ENCODE data around the gene TSPAN13.
"Not testable (repeated sequence)": the region's sequence is repeated elsewhere in the genome, so short reads cannot be mapped to it uniquely, and the experiment has no call there.

TSPAN13 gene

DNA sequence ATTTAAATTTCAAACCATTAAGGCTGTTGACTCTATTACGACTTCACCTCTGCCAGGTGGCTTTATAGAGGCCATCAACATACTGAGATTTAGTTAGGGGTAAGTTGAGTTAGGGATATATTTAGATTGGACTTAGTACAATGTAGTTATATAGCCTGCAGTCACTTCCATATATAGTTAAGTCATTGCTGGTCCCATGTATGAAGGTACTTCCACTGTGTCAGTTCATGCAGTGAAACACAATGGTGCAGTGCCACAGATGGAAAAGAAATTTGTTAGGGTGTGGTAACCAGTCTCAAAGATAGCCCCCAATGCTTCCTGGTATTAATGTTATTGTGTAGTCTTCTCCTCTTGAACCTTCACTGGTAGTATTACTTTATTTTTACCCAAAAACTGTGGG is 12.6 kb upstream of the TSPAN13 start:
- no peak for DNase-seq (ENCODE audit: low read depth)

DNA sequence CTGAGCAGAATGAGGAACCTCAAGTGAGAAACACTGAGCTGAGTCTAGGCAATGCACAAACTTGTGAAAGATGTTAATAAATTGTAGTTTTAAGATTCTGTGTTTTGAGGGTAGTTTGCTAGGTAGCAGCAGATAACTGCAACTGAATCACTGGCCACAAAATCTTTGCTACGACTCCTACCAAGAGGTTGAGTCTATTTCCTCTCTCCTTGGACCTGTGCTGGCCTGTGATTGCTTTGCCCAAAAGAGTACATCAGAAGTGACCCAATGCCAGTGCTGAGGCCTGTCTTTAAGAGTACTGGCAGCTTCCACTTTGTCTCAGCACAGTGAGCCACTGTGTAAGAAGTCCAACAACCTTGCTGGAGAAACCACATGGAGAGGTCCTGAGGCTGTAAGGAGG is 11.9 kb upstream of the TSPAN13 start:
- DNase-seq (ENCODE audit: low read depth): no peak

DNA sequence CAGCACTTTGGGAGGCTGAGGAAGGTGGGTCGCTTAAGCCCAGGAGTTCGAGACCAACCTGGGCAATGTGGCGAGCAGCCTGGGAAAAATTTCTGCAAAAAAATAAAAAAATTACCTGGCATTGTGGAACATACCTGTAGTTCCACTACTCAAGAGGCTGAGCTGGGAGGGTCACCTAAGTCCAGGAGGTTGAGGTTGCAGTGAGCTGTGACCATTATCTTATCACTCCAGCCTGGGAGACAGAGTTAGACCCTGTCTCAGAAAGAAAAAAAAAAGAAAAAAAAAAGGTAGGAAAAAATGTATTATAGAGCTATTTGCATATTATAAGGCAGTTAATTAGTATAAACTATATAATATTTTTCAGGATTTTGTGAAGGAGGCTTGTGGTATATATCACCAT is 11.0 kb upstream of the TSPAN13 start:
- no peak for DNase-seq (ENCODE audit: low read depth)

DNA sequence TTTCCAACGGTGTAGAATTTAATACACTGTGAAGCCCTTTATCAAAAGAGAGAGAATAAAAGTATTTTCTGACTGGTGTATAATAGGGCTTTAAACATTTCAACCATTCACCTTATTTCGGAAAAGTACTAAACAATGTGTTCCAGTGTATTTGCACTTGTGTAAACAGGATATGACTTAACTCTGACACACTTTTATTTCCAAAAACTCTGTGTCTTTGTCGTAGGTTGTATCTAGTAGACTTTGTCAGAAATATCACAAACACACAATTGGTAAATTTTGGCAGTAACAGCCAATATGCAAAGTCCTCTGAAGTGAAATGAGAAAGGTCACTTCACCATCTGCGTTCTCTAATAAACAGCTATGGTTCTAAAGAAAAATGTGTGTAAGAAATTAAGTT is 10.3 kb upstream of the TSPAN13 start:
- DNase-seq (ENCODE audit: low read depth): no peak

DNA sequence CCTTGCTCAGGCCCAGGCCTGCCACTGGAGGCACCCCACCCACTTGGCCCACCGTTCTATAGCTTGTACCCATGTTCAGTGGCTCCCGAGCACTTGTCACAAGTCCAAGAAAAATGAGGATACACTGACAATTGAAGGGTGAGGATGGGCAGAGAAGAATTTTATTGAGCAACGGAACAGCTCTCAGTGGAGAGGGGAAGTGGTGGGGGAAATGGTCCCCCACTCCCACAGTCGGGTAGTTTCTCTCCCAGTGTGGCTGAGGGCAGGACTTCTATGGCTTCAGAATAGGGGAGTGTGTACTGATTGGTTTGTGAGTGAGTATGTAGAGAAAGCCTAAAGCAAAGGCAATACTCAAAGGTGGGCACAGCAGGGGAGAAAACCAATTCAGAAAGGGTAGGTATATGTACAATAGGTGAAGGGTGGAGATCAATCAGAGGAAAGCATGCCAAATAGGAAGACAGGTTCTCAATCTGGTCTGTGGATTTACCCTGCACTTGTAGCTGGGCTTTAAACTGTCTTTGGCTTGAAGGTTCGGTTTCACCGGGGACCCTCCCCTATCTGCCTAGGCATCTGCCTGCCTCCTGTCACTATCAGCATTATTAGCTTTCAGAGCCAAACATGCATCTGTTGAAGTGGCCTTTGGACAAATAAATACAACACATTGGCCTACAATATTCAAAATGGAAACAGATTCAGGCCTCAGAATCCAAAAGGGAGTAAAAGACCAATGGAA is 8.9 kb upstream of the TSPAN13 start:
- DNase-seq (ENCODE audit: low read depth): no peak

DNA sequence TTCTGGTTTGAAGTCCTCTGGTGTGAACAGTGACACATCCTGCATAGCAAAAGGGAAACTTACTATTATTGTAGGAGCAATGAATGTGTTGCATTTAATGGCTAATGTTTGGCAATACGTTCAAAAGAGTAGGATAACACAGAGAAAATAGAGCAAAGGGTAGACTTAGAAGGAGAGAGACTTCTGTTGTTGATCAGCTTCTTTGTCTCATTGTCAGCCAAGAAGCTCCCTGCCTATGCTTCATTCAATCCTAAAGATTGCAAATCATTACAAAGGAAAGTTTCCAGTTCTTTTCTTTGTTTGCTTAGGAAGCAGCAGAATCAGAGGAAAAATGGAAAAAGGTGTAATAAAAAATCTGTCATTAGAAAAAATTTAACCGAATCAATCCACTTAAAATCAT is 7.9 kb upstream of the TSPAN13 start:
- DNase-seq (ENCODE audit: low read depth): no peak

DNA sequence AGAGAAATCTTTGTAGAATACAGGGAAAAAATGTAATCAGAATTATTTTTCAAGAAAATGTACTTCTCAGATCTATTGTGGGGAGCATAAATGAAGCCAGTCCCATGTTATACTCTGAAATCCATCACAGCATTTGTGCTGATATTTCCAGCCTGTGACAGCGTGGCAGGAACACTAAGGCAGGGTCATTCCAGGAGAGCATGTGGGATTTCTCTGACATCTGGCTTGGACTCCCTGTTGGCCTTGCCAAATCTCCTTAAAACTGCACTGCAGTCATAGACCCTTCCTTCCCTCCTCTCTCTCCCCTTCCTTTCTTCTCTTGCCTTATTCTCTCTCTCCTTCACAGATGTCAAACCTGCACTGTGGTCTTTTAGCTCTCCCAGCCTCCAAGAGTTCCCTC is 6.5 kb upstream of the TSPAN13 start:
- DNase-seq (ENCODE audit: low read depth): no peak

DNA sequence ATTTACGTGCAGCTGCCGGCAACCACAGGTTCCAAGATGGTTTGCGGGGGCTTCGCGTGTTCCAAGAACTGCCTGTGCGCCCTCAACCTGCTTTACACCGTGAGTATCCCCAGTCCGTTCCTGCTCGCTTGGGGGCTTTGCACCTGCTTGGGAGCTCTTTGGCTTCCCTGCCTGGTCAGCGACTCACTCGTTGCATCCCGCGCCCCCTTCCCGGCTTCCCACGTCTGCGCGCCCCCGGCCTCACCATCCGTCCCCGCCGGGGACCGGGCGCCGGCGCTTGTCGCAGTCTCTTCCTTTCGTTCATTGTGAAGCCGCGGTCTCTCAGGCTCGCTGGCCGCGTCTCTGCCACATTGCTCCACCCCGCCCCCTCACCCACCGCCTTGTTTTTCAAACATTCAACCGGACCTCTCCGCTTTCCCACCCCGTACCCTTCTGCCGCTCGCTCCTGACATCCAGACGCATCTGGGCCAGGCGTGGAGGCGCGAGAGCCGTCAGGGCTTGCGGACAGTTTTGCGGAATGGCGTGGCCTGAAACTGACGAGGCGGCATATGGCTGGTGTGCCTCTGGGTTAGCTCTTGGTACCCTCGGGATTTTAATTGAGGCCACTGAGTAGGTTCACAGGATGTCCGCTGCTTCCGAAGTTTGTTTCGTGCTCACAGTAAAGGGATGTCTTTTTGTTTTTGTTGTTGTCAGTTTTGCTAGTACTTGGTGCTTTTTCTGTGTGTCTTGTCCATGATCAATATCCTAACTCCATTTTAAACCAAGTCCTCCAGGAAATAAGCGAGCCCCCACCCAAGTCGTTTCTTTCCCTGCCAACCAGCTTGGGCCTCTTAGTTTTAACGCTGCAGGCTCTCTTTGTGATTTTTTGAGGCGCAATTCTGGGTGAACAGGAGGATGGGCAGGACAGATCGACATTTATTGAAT is 639 bp downstream of the TSPAN13 start:
- DNase-seq (ENCODE audit: low read depth): no peak

DNA sequence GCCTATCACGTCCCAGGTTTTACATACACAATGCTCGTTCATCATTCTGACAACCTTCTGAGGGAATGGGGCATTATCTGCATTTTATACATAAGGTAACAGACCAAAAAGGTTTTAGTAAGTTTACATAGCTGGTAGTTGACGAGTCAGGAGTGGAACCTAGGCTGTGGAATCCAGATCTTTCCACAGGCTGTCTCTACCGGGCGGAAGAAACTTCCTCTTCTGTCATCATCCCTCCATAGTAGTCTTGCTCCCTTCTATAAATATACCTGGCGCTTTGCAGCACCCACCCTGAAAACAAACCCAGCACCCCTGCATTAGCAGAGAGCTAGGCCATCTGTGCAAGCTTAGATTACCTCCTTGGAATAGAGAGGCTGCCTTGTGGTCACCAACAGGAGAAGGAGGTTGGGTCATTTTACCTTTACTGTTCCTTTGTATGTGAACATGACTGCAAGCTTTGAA is 1.3 kb downstream of the TSPAN13 start:
- DNase-seq (ENCODE audit: low read depth): no peak

DNA sequence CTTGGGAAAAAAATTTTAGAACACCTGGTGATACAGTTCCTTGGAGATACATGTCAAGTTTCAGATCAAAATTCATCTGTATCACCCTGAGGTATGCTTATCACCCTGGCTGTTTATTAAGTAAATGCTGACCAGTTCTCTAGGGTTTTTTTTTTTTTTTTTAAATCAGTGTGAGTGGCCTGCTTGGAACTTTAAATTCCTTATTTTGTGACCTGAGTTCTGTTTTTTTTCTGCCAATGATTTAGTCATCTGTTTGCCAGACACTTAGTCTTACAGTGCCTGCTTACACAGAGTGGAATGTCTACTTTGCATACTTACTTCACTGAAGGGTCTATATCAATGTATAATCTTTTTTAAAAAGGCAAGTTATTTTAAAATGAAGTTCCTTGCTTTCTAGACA is 1.8 kb downstream of the TSPAN13 start:
- no peak for DNase-seq (ENCODE audit: low read depth)

DNA sequence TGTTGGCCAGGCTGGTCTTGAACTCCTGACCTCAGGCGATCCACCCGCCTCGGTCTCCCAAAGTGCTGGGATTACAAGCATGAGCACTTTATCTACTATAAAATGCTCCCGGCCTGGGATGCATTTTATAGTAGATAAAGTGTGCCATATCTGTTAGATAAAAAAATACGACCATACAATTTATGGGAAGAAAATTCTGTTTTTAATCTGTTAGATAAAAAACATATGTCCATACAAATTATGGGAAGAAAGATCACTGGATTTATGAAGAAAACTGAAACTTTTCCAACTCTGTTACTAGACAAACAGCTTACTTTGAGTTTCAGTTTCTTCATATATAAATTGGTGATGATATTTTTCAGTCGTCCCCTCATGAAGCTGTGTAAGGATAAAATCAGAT is 4.5 kb downstream of the TSPAN13 start:
- DNase-seq (ENCODE audit: low read depth): no peak

DNA sequence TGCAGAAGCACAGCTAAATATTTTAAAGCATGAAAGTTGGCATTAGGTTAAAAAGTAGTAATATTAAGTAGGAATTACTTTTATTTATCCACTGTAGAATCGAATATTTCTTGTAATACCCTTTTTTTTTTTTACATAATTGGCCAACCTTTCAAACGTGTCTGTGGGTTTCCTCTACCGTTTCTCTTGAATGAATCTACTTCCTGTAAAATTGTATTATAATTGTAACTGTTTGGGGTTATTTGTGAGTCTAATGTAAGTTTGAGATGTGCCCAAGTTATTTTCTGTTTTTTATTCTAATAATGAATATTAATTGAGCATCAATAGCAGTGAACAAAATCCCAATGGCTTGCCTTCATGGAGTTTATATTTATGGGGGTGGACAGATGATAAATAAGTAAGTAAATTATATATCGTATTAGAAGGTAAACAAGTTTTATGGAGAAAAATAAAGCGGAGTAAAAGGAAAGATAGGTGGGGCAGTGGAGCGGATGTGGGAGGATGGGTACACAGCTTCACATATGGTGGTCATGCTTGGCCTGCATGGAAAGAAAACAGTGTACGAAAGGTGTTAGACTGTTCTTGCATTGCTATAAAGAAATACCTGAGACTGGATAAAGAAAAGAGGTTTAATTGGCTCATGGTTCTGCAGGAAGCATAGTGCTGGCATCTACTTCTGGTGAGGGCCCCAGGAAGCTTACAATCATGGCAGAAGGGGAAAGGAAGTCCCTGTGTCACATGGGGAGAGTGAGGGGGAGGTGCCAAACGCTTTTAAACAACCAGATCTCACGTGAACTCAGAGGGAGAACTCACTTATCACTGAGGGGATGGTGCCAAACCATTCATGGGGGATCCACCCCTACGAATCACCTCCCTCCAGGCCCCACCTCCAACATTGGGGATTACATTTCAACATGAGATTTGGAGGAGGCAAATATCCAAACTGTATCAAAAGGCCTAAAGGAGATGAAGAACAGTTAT is 5.4 kb downstream of the TSPAN13 start:
- no peak for DNase-seq (ENCODE audit: low read depth)

DNA sequence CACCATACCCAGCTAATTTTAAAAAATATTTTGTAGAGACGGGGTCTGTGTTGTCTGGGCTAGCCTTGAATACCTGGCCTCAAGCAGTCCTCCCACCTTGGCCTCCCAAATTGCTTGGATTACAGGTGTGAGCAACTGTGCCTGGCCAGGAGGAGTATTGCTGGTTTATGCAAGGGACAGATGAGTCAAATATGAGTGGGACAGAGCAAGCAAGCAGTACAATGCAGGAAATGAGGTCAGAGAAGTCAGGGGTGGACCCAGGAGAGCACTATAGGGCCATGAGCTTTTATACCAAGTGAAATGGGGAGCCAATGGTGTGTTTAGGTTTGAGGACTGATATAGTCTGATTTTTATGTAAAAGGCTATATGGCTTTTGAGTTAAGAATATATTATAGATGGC is 6.3 kb downstream of the TSPAN13 start:
- no peak for DNase-seq (ENCODE audit: low read depth)

DNA sequence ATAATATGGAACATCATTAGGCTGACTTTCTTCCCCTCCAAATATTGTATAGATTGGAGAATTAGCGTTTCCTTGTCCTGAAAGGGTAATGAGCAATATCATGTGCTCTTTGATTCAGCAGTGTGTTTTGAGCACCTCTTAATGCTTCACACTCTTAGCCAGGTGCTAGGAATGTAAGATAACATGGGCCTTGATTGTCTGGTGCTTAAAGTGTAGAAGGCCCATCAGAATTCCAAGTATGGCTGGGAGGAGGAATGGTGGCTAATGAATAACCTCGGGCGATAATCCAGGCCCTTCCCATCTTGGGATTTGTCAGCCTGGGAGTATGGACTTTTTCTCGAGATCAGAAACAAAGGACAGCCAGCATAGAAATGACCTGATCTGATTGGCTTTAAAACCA is 8.6 kb downstream of the TSPAN13 start:
- DNase-seq (ENCODE audit: low read depth): no peak

DNA sequence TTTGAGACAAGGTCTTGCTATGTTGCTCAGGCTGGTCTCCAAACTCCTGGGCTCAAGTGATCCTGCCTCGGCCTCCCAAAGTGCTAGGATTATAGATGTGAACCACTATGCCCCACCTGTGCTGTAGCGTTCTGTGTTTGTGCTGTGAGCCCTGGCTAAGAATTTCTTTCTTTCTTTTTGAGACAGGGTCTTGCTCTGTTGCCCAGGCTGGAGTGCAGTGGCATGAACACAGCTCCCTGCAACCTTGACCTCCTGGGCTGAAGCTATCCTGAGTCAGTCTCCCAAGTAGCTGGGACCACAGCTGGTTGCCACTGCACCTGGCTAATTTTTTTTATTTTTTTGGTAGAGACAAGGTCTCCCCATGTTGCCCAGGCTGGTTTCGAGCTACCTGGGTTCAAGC is 11.4 kb downstream of the TSPAN13 start:
- DNase-seq (ENCODE audit: low read depth): no peak

DNA sequence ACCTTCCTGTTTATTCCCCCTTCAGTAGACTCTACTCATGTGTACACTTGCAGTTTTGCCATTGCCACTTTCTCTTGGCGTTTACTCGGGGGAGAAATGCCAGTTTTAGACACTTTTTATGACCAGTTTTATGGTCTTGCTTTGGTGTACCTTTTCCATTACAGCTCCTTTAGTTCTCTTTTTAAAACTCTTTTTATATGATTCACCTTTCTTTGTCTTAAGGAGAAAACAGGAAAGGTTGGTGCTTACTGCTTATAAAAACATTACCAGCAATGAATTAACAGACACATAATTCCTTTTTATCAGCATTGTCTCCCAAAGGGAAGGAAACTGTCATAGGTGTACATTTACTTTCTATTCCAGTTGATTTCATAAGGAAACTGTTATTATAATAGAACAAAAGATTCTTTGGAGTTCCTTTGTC is 11.9 kb downstream of the TSPAN13 start:
- DNase-seq (ENCODE audit: low read depth): no peak

DNA sequence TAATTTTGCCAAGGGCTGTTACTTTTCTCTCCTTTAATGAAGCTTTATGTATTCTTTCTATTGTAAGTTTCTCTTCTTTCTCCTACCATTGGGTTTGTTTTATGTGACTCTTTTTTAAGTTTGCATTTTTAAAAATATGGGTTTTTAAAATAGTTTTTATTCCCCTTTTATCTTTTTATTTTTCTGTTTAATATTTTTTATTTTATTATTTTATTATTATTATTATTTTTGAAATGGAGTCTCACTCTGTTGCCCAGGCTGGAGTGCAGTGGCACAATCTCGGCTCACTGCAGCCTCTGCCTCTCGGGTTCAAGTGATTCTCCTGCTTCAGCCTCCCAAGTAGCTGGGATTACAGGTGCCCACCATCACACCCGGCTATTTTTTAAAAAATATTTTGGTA is 16.4 kb downstream of the TSPAN13 start:
- DNase-seq (ENCODE audit: low read depth): not testable (repeated sequence)

DNA sequence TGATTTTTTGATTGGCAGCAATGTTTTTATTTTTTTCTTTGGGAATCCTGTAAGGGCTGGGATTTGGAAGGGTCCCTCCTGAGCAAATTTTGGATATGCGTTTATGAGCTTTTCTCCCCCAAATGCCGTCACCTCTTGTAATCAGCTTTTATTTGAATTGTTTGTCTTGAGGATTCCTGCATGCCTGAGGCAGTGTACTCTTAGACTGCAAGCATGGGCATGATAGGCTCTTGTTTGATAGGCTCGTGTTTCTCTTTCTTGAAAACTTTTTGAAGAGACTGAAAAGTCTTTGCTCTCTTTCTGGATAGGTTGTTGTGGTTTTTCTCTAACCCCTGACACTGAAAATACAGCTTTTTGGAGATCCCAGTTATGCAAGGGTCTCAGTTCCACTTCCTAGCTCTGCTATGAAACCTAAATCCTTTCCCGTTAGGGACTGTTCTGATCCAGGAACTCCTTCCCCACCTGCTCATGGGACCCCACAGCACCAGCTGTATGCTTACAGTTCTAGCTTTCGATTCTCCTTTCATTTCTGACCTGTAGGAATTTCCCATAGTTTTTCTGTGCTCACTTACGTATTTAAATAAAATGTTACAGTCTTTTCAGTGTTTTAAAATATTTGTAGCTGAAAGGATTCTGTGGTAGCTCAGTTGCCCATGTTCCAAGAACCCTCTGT is 17.2 kb downstream of the TSPAN13 start:
- no peak for DNase-seq (ENCODE audit: low read depth)

DNA sequence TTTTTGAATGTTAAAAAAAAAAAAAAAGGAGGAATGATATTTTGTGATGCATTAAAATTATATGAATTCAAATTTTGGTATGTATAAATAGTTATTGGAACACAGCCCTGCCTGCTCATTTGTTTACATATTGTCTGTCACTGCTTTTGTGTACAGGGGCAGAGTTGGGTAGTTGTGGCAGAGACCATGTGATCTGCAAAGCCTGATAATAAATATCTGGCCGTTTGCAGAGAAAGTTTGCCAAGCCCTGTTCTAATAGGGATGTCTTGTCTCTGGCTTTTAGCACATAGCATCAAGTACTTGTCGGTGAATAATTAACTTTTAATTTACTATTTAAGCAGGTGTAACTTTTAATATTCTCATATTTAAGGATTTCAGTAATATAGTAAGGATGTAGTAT is 19.8 kb downstream of the TSPAN13 start:
- no peak for DNase-seq (ENCODE audit: low read depth)

DNA sequence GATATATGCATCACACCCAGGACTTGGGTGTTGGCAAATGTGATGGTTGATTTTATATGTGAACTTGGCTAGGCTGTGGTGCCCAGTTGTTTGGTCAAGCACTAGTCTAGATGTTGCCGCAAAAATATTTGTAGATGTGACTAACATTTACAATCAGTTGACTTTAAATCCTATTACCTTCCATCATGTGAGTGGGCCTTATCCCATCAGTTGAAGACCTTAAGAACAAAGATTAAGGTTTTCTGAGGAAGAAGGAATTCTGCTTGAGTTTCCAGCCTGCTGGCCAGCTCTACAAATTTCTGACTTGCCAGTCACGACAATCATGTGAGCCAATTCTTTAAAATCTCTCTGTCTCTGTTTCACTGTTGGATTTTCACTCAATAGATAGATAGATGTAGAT is 20.3 kb downstream of the TSPAN13 start:
- DNase-seq (ENCODE audit: low read depth): no peak

DNA sequence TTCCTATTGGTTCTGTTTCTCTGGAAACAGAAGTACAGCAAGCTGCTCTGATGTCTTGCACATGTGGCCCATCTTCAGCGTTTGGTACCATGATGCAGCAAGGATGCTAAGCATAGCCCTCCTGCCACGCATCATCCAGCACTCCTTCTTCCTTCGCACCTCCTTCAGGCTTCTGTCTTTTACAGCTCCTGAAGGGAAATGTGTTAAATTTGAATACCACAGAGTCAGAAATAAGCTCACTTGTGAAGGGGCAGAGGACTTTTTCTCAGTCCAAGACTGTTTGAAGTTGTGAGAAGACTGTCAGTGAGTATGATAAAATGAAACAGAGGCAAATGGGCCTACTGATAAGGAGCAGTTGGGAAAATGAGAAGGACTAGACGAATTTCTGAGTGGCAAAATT is 20.7 kb downstream of the TSPAN13 start:
- no peak for DNase-seq (ENCODE audit: low read depth)

DNA sequence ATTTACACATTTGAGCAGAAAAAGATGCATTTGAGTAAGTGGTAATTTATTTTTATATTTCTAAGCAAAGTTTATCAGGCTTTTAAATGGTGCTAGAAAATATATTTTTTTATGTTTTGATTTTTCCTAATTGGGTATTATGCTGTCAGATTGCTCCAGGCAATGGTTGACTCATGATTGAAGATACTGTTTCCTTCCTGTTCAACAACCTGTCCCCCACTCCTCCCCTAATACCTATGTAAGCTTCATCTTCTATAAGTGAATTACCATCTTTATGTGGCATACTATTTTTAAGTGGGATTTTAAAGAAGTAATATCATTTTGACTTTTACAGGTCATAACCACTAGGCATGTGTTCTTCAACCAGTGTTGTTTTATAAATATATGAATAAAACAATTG is 21.4 kb downstream of the TSPAN13 start:
- no peak for DNase-seq (ENCODE audit: low read depth)

All from stimulated activated CD4-positive, alpha-beta T cell treated with anti-CD3 and anti-CD28 coated beads, Interleukin-2, amount 100 ng/mL, for 4 hours (primary cell).